HG02884 (cell line): ENCODE data around the gene CACNA1H.
"Not testable (repeated sequence)": the region's sequence is repeated elsewhere in the genome, so short reads cannot be mapped to it uniquely, and the experiment has no call there.

Experiments used
- ATAC-seq: cut with Tn5 transposase; IDR thresholded peaks from one replicate; pipeline ENCODE4 v1.9.1; 2021; ENCODE audit warnings: mild to moderate bottlenecking, moderate library complexity; ENCODE audit not compliant: unreplicated experiment

The CACNA1H gene

GRCh38 chr16:1185460-1186207, 32.7 kb downstream of the CACNA1H start:
- not testable (repeated sequence) for ATAC-seq

- ATAC-seq = no peak
Measured at GRCh38 chr16:1188432-1189189, 35.7 kb downstream of the CACNA1H start.

GRCh38 chr16:1189455-1189854, 36.5 kb downstream of the CACNA1H start:
- ATAC-seq = no peak

GRCh38 chr16:1190789-1191188, 37.9 kb downstream of the CACNA1H start:
- not testable (repeated sequence) for ATAC-seq

GRCh38 chr16:1192384-1193073, 39.6 kb downstream of the CACNA1H start:
- ATAC-seq = no peak

- no peak for ATAC-seq
Measured at GRCh38 chr16:1193143-1193824, 40.4 kb downstream of the CACNA1H start.

- ATAC-seq = no peak
Measured at GRCh38 chr16:1193825-1194581, 41.1 kb downstream of the CACNA1H start.

GRCh38 chr16:1194665-1195392, 41.9 kb downstream of the CACNA1H start:
- no peak for ATAC-seq

- no peak for ATAC-seq
Measured at GRCh38 chr16:1195393-1195666, 42.4 kb downstream of the CACNA1H start.

- ATAC-seq = no peak
Measured at GRCh38 chr16:1196494-1196893, 43.6 kb downstream of the CACNA1H start.

- ATAC-seq = no peak
Measured at GRCh38 chr16:1197237-1197866, 44.4 kb downstream of the CACNA1H start.

GRCh38 chr16:1198194-1198593, 45.3 kb downstream of the CACNA1H start:
- ATAC-seq = no peak

GRCh38 chr16:1198671-1199346, 45.9 kb downstream of the CACNA1H start:
- ATAC-seq = not testable (repeated sequence)

GRCh38 chr16:1199347-1200013, 46.6 kb downstream of the CACNA1H start:
- no peak for ATAC-seq

- ATAC-seq = no peak
Measured at GRCh38 chr16:1200014-1200627, 47.2 kb downstream of the CACNA1H start.

GRCh38 chr16:1201444-1201843, 48.5 kb downstream of the CACNA1H start:
- ATAC-seq = no peak

GRCh38 chr16:1202274-1202673, 49.4 kb downstream of the CACNA1H start:
- no peak for ATAC-seq

GRCh38 chr16:1204933-1205332, 52.0 kb downstream of the CACNA1H start:
- no peak for ATAC-seq
